Measurements from ENCODE around the gene RNF14.

DNA sequence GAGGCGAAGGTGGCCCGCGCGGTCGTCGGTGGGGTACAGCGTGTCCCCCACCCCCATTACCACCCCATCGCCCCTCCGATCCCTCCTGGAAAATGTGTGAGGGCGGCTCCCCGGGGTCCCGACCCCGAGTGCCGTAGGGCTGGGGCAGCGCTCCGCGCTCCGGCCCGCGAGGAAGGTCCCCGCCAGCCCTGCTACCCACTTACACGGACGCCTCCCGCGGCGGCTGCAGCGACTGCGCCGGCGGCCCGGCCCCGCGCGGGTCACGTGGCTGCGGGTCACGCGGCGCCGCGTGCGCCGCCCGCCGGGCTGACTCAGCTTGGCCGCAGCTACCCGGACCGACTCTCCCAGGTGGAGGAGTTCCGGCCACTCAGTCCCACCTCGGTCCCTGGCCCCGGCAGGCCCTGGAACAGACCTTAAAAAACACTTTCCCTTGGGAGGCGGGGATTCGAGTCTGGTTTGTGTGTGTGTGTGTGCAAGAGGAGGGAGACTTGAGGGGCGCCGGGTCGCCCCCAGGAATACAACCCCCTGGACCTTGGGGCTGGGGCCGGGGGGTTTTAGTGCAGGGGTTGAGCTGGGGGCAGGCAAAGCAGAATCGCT is 44.0 kb downstream of the RNF14 start, which contains the start of gene GNPDA1:
- TF ChIP-seq, protein P1, sequence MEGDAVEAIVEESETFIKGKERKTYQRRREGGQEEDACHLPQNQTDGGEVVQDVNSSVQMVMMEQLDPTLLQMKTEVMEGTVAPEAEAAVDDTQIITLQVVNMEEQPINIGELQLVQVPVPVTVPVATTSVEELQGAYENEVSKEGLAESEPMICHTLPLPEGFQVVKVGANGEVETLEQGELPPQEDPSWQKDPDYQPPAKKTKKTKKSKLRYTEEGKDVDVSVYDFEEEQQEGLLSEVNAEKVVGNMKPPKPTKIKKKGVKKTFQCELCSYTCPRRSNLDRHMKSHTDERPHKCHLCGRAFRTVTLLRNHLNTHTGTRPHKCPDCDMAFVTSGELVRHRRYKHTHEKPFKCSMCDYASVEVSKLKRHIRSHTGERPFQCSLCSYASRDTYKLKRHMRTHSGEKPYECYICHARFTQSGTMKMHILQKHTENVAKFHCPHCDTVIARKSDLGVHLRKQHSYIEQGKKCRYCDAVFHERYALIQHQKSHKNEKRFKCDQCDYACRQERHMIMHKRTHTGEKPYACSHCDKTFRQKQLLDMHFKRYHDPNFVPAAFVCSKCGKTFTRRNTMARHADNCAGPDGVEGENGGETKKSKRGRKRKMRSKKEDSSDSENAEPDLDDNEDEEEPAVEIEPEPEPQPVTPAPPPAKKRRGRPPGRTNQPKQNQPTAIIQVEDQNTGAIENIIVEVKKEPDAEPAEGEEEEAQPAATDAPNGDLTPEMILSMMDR (tag by site-specific recombination; IDR thresholded peaks at IDR 0.05): 0 out of 2 replicates have a peak, but pooled peaks have one; percentile 7
- TF ChIP-seq ZNF561 (tag by site-specific recombination; IDR thresholded peaks at IDR 0.05; ENCODE audit: borderline replicate concordance) (no peak), SCRT2 (tag by site-specific recombination; IDR thresholded peaks at IDR 0.05) (no peak), ZNF184 (tag by site-specific recombination; IDR thresholded peaks at IDR 0.05) (no peak), ZNF707 (tag by site-specific recombination; IDR thresholded peaks at IDR 0.05) (no peak), ZBTB20 (tag by site-specific recombination; IDR thresholded peaks at IDR 0.05) (peak; percentile 81), KLF10 (tag by site-specific recombination; IDR thresholded peaks at IDR 0.05) (no peak)
- TF ChIP-seq, protein P2, sequence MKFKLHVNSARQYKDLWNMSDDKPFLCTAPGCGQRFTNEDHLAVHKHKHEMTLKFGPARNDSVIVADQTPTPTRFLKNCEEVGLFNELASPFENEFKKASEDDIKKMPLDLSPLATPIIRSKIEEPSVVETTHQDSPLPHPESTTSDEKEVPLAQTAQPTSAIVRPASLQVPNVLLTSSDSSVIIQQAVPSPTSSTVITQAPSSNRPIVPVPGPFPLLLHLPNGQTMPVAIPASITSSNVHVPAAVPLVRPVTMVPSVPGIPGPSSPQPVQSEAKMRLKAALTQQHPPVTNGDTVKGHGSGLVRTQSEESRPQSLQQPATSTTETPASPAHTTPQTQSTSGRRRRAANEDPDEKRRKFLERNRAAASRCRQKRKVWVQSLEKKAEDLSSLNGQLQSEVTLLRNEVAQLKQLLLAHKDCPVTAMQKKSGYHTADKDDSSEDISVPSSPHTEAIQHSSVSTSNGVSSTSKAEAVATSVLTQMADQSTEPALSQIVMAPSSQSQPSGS (tag by site-specific recombination; IDR thresholded peaks at IDR 0.05; ENCODE audit: low read depth): no peak

Data from HEK293 (cell line).